ENCODE data around the gene OSGEPL1. TPM values are rescaled to one million over a fixed set of nuclear protein-coding genes. Genes with fewer than 3 reads are reported as not detected.

The OSGEPL1 gene
- total RNA-seq, 2 donors from 2014 or later: 2.1 to 6.5 TPM

DNA sequence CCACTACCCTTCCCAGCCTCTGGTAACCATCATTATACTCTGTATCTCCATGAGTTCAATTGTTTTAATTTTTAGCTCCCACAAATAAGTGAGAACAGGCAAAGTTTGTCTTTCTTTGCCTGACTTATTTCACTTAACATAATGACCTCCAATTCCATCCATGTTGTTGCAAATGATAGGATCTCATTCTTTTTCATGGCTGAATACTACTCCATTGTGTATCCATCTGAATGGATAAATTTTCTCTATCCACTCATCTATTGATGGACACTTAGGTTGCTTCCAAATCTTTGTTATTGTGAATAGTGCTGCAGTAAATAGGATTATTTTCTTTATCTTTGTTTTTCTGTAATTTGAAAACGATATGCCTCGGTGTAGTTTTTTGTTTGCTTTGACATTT, 61.9 kb downstream of the OSGEPL1 start:
- intact Hi-C loops (cut with DNase I): no loop called here
- no peak for DNase-seq
- Histone ChIP-seq H3K4me3 (no peak overlapping the region), H3K27ac (no peak overlapping the region), H3K9ac (ENCODE audit: low read depth in 2 of 2, low read length in 2 of 2) (no peak overlapping the region), H3K27me3 (no peaks in the 10 kb centered on the region), H3K36me3 (no peaks in the 10 kb centered on the region), H3K9me3 (no peaks in the 10 kb centered on the region), H3K4me1 (no peaks in the 10 kb centered on the region)
- TF ChIP-seq, protein P1, sequence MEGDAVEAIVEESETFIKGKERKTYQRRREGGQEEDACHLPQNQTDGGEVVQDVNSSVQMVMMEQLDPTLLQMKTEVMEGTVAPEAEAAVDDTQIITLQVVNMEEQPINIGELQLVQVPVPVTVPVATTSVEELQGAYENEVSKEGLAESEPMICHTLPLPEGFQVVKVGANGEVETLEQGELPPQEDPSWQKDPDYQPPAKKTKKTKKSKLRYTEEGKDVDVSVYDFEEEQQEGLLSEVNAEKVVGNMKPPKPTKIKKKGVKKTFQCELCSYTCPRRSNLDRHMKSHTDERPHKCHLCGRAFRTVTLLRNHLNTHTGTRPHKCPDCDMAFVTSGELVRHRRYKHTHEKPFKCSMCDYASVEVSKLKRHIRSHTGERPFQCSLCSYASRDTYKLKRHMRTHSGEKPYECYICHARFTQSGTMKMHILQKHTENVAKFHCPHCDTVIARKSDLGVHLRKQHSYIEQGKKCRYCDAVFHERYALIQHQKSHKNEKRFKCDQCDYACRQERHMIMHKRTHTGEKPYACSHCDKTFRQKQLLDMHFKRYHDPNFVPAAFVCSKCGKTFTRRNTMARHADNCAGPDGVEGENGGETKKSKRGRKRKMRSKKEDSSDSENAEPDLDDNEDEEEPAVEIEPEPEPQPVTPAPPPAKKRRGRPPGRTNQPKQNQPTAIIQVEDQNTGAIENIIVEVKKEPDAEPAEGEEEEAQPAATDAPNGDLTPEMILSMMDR (IDR thresholded peaks at IDR 0.05): no peak

DNA sequence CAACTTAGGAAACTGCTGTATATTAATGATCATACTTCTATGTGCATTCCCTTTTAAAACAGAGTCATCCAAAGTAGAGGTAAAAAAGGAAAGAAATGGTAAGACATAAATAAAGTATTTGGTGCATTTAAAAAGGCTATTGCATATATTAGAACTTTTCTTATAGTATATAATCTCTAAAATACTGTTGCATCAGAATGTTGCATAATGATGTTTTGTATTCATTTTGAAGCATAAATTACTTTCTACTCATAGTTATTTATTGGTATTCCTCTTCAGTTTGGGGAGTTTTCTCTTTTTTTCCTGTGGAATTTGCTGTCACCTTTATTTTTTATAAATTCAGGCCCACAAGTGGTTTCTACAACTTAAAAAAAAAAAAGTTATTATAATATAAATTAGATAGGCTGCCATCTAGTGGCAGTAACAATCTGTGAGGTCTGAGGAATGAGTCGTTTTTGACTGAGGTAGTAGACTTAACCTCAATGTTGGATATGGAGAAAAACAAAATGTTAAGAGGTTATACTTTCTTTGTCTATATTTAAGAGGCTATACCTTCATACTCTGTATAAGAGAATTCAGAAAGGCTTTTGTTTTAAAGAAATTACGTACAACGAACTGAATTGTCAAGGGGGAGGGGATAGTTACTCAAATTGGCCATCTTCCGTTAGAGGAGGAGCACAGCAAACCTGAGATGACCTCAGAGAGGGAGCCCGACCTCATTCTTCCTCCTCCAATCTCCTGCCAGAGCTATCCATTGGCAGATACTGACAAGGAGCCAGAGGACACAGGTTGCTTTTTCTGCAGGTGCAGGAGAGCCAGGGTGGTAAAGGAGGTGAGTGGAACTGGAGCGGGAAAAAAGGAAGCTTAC, 64.3 kb downstream of the OSGEPL1 start:
- Histone ChIP-seq H3K27ac (no peak overlapping the region), H3K9me3 (no peaks in the 10 kb centered on the region), H3K9ac (ENCODE audit: low read depth in 2 of 2, low read length in 2 of 2) (no peak overlapping the region), H3K4me1 (no peaks in the 10 kb centered on the region), H3K36me3 (no peaks in the 10 kb centered on the region), H3K27me3 (no peaks in the 10 kb centered on the region), H3K4me3 (no peak overlapping the region)
- intact Hi-C loops (cut with DNase I): loop anchor here (5.0 kb wide), 1 partner anchor 36 kb away; the partner anchor contains the start of gene ASNSD1
- TF ChIP-seq, protein P1 (IDR thresholded peaks at IDR 0.05): peak; percentile 49
- DNase-seq: peak; percentile 53

Other genes starting within 250 kb of the OSGEPL1 start
- gene SLC40A1, start 182.0 kb downstream of the OSGEPL1 start, total RNA-seq: 100 to 1,000 TPM in 1 of 2 donors, 10 to 100 TPM in 1; 43.6 to 183 TPM
- 10 to 100 TPM; 24.4 to 28.1 TPM for gene ASNSD1, start 101.3 kb downstream of the OSGEPL1 start, total RNA-seq
- gene ANKAR, start 88.1 kb downstream of the OSGEPL1 start, total RNA-seq: 1 to 10 TPM; 6.0 to 6.7 TPM
- 10 to 100 TPM; 28.2 to 32.4 TPM for gene ORMDL1, start 21.5 kb upstream of the OSGEPL1 start, total RNA-seq
- gene PMS1, start 21.7 kb upstream of the OSGEPL1 start, total RNA-seq: 10 to 100 TPM; 11.2 to 14.3 TPM